Measurements from ENCODE around the gene C3orf18.

C3orf18 gene
- 7.6 to 19.0 reads per million in 2 experiments for total RNA-seq

DNA sequence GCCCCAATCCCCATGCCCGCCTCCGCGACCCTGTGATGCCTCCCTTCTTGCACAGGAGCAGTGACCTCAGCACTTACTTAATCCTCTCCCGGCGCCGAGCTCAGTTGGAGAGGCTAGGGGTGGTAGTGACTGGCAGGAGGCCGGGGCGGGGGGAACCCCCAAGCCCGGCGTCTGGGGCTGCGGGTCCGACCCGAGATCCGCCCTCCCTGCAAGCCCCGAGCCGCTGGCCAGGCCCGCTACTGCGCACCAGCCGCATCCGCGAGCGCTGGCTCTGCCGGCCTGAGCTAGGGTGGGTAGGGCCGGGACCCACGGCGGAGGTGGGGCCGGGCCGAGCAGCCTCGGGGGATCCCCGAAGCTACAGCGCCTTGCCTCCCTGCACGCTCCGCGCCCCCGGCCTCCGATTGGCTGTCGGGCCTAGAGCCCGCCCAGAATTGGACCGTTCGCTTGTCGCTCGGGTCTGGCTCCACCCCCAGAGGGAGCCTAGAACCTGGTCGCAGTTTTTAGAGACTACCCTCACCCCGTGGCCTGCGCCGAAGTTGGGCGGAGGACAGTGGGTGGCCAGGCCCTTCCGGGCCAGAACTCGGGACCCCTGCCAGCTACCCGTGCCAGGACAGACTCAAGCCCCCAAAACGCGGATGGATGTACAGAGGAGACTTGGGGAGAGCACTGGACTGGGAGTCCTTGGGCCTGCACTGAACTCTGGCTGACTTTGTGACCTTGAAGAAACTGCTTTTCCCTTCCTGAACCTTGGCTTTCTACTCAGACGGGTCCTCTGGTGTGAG, at the start of gene C3orf18:
C3orf18 (minus strand) TSS at position 362 of the 782 bp plus-strand sequence. CDS start 2,048 bp downstream, outside the sequence.
- DNase-seq (ENCODE audit: low read depth) = peak; percentile 90

DNA sequence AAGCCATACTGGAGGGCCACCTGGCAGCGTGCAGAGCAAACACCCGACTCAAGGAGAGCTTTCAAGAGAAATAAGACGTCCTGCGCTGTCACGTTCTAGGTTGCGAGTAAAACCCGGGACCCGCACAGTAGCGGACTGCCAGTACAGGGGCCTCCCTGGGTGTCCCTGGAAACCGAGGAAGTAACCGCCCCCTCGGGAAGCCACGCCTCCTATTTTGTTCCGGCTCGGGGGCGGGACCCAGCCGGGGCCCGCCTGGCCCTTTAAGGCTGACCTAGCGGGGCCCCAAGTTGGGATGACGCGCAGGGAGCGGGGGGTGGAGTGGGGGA, 49.2 kb upstream of the C3orf18 start:
- DNase-seq (ENCODE audit: low read depth) = peak; percentile 91

DNA sequence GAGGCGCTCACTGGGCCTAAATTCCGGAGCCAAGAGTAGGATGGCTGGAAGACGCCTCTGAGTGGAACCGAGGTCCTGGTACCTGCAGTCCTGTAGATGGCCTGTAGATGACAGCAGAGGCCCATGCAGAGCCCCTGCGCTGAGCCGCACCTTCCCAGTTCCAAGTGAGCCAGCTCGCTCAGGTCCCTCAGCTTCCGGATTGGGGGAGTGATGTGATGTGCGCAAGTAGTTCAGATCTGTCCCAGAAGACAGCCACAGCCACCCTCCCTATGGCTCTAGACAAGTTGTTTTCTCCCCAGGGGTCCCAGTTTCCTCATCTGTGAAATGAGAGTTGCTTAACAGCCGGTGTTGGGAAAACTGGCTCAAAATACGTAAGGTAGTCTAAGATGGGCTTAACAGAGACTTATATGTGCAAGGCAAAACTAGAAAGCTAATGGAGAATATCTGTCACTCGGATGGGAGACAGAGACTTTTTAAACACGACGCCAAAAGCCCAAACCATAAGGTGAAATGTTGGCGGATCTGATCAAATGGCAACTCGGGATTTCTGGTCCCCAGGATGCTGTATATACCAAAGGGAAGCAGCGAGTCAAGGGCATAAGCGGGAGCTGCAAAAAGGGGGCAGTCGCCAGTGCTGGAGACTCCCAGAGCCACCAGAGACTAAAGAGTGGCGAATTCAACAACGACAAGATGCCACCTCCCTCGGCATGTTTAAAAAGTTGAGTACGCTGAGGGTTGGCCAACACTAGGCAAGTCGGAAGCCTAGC, 48.6 kb upstream of the C3orf18 start:
- peak; percentile 76 for DNase-seq (ENCODE audit: low read depth)

DNA sequence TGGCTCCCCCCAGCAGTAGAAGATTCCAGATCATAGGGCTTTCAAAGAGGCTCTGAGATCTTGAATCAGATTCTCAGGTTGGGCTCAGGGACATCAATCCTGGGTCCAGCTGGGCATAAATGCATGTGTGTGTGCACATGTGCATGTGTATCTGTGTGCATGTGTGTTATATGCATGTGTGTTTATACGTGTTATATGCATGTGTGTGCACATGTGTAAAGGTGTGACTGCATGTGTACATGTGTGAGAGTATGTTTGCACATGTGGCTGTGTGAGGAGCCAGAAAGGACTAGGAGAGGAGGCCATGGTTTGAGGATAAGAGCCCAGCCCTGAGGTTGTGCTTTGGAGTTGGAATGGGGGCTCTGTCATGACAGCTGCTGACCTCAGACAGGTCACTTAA, 47.6 kb upstream of the C3orf18 start:
- DNase-seq (ENCODE audit: low read depth) = no peak

DNA sequence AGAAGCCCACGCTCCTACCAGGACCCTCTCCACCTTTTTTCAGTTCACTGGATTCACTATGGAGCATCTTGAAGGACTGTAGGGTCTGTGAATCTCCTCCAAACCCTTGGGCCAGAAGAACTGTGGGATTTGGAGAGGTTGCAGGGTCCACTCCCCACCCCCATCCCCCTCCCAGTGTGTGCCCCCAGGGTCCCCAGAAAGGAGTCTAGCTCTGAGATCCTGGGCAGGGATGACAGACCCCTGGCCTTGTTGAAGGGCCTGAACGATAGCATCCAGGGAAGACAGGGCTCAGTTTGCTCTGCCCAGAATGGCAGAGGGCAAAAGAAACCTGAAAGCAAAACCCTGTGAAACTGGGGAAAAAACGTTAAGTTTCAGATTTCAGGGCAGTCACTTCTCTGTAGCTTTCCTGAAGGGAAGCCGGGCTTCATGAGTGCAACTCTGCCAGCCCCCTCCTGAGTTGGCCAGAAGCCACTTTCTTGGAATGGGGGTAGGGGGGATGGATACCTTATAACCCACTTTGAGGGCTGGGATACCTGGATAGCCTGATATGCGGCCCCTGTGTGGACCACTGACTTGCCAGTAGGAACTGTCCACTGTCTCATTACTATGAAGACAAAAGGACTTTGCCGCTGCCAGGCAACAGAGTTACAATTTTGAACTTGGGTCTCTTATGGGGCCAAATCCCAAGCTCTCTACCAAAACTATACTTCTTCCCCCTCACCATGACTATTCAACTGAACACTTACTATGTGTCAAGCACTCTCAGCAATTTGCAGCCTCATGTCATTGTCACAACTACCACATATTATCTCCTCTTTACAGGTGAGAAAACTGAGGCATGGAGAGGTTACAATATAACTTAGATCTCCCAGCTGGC, 45.7 kb upstream of the C3orf18 start:
- DNase-seq (ENCODE audit: low read depth) = no peak

DNA sequence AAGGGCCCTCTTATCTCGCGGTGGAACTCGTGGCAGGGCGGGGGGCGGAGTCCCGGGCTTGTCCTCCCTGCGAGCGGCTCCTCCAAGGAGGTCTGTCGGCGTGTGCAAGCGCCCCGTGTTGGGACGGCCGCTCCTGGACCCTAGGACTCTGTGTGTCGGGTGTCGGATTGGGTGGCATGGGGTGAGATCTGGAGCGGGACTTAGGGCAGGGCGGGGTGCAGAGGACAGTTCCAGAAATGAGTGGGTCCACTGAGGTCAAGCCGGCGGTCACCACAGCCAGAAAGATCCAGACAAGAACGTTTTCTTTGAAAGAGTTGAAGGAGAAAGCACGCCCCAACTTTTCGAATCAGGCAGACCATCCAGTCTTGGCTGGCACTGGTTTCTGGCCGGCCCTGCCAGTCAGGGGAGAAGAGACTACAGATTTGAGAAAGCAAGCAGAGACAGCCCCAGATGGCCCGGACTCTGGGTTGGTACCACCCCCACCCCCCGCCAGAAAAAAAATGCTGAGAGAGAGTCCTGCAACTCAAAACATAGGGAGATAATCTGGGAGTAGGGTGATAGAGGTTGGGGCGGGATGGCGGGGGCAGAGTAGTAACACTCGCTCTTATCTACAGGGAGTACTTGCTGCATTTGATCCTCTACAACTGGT, 44.8 kb upstream of the C3orf18 start:
- DNase-seq (ENCODE audit: low read depth) = no peak

DNA sequence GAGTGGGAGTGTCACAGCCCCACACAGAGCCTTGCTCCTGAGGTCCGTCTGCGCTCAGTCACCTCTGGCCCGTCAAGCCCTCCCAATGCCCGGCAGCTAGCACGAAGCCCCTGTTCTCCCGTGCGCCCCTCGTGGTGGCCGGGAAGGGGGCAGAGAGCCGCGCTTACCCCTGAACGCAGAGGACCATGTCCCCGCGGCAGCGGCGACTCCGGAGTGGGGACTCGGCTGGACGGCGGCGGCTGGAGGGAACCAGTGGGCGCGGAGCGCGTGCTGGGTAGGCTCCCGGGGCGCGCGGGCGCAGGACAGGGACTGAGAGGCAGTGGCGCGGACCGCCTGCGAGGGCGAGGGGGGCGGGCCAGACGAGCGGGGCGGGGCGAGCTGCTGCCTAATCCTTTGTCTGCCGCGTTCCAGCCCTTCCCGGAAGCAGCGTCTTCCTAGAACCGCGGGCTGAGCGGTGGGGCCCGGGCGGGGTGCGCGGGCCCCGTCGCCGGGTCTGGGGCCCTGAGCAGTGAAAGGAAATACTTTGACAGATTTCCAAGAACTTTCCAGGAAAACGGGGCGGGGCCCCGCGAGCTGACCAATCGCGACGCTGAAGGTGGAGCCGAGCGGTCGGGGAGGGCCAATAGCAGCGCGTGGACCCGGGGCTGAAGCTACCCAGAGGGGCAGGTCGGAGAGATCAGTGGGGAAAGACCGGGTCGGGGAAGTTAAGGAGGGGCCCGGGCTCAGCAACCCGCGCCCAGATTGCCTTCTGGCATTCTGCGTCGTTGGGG, 44.1 kb upstream of the C3orf18 start, which contains the start of gene CISH:
CISH (minus strand) TSS at position 311 of the 770 bp plus-strand sequence; CDS start at position 187, 124 bp downstream.
- DNase-seq (ENCODE audit: low read depth) = peak; percentile 82

DNA sequence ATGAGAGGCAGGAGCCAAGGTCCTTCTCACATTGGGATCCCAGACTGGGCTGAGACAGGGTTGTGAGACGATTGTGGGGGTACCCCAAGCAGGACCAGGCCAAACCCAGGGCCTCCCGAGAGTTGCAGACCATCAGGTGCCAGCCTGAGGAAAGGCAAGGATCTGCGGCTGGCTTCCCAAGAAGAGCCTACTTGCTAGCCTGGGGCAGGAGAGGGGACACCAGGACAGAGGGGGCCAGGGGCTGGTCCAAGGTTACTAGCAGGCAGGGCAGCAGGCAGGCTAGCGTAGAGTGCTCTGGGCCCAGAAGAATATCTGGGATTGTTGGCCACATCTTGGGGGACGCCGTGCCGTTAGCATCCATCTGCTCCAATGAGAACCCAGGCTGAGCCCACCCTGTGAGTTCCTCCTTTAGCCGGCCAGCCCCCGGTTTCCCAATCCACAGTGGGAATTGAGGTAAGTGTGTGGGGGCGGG, 43.5 kb upstream of the C3orf18 start:
- no peak for DNase-seq (ENCODE audit: low read depth)

DNA sequence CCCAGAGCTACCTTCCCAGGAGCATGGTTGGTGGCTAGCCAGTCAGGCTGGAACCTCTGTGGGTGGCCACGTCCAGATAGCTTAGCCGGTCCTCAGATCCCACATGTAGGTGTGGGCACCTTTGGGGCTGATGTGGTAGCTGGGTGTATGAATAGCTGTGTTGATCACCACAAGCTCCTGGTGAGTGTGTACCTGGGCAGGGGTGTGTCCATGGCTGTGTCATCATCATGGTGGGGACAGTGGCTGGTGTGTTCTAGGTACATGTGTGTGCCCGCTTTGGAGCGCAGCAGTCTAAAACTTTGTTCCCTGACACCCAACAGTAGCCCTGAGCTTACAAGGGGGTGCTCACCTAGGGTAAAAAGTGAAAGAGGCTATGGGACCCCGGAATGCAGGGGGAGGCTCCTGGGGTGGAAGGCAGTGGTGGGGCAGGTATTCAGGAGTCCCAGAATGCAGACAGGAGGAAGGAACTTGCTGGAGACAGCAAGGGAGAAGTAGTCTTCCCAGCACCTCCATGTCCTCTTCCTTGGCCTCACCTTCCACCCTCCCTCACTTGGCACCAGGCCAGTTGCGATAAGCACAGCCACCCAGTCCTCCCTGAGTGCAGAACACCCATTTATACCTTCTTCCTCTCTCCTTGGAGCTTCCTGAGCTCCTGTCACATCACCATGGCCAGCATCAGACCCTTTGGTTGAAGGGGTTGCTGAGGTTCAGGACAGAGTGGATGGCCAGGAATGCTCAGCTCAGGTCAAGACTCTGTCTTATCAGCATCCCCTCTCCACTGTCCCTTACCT, 42.8 kb upstream of the C3orf18 start:
- DNase-seq (ENCODE audit: low read depth) = no peak

DNA sequence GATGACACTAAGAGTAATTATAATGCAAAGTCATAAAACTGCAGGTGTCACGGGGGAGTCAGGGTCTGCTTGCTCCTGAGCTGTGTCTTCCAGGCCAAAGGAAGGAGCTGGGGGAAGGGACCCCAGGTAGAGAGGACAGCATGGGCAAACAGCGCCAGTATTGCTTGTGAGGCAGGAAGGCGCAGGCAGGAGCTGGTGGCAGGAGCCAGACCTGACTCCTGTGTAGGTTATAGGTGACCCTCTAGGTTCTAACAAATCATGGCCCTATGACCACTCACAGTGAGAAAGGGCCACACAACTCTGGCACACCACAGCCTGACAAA, 42.2 kb upstream of the C3orf18 start:
- no peak for DNase-seq (ENCODE audit: low read depth)

DNA sequence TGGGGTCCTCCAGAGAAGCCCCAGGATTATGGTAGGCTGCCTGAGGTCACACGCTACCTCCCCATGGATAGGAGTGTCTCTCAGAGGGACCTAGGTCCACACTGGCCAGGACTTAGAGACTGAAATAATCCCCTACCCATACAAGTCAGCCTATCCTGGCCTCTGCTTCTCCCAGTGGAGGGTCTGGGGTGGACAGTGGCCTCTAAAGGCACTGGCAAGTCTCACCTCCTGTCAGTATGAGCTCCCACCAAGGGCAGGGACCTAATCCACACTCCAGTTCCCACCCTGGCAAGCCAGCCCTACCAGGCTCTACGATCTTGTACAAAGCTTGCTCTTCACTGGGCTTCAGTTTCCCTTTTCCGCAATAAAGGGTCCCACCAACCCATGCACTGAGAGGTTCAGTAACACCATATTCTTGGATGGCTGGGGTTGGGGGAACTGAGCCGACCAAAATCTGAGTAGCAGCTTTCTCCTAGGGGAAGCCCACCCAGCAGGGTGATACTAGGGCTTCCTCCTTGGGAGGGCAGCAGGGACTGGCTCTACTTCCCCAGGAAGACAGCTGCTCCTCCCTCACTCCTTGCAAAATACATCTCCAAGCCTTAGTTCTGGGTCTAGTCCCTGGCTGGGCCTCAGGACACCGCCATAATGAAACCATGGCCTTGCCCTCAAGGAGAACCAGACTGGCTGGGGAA, 41.7 kb upstream of the C3orf18 start:
- no peak for DNase-seq (ENCODE audit: low read depth)

DNA sequence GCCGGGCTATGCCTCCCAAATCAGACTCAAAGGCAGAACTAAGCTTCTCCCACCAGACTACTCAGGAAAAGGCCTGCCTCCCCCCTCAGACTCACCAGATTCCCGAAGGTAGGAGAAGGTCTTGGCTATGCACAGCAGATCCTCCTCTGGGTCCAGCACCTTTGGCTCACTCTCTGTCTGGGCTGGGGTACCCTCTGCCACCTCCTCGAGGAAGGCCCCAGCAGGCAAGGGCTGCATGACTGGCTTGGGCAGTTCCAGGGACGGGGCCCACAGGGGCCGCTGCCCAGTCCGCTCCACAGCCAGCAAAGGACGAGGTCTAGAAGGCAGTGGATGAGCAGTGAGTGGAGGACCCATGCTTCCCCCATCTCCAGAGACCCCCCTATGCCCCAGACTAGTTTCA, 40.7 kb upstream of the C3orf18 start:
- no peak for DNase-seq (ENCODE audit: low read depth)

DNA sequence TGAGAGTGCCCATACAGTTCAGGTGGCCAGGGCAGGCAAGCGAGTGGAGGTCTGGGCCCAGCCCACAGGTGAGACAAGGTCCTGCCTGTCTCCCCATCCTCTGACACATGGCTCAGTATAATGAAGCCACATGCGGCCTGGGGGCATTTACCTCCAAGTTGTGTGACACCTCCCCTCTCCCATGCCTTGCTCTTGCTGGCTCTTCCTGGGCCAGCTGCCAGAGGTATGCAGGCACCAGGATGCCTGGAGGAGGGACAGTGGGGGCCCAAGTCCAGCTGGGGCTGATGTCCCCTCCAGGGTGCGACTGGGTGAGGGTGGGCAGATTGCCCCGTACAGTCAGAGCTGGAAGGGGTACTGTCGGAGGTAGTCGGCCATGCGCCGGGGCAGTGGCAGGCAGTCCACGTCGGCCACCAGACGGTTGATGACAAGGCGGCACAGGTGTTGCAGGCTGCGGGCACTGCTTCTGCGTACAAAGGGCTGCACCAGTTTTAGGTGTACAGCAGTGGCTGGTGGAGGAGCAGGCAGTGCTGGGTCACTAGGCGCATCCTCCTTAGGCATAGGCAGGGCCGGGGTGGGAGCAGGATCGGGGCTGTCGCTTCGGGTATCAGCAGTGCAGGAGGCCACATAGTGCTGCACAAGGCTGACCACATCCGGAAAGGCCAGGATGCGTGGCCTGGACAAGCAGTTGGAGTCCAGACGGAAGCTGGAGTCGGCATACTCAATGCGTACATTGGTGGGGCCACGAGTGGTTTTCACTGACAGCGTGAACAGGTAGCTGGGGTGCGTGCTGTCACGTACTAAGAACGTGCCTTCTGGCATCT, 39.9 kb upstream of the C3orf18 start:
- DNase-seq (ENCODE audit: low read depth) = no peak

DNA sequence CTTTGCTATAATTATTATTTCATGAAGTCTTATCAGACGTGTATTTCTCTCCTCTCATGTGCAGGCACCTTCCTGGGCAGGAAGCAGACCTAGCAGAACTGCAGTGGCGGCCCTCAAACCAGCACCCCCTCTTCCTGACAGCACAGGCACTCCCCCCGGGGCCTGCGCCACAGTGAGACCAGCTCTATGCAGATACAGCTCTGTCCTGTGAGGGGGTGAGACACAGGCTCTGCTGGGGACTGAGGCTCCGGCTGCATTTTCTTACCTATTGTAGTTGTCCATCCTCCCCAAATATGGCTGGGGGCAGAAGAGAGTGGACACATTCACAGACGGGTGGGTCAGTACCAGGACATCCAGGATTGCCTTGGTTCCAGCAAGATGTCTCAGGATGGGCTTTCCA, 39.0 kb upstream of the C3orf18 start:
- no peak for DNase-seq (ENCODE audit: low read depth)

DNA sequence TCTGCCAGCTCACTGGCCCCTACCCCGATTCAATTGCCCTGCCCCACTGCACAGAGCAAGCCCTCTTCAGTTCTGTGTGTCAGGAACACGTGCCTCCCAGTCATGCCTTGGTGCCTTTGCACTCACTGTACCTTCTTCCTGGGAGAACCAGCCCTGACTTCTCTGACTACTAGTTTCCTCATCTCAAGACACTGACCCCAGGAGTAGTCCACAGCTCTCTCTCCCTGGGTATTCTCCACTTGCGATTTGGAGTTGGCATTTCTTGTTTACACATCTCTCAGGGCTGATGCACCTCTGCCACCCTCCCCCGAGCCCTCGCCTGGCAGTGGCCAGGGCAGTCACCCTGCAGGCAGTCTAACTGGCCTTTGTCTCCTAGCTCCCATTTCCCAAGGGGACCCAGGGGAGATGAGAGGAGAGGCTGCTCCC, 38.4 kb upstream of the C3orf18 start:
- DNase-seq (ENCODE audit: low read depth) = no peak

DNA sequence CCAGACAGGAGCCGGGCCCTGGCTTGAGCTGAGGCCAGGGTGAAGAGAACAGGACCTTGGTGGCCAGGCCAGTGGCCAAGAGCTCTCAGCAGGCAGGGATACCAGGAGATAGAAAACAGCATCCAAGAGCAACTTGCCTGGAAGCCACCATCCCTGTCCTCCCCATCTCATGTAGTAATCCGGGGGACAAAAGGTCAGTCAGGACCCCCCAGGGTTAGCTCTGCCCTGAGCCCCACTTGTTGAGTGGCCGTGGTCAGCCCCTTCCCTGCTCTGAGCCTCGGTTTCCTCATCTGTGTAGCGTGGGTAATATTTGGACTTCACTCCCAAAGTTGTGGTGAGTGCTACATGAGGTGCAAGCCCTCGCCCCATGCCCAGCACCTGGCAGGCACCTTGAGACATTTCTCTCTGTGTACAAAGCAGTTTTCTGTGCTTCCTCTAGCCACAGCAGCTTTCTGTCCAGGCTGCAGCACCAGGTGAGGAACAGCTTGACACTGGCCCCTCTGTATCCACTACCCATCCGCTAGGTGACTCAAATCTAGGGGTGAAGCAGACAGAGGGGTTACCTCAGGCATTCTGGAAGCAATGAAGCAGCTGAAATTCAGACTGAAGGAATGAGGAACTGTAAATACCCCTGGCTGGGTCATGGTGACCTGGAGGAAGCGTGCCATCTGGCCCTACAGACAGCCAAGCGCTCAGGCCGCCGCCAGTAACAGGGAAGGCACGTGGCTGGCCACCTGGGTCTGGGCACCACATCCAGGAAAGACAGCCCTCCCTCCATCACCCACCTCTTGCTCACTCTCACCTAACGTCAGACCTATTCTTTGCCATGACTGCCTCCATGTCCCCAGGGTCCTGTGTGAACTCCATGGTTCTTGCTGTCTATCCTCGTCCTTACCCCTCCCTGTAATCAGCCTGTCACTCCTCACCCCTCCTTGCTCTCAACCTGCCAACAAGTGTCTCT, 37.4 kb upstream of the C3orf18 start:
- DNase-seq (ENCODE audit: low read depth) = no peak

DNA sequence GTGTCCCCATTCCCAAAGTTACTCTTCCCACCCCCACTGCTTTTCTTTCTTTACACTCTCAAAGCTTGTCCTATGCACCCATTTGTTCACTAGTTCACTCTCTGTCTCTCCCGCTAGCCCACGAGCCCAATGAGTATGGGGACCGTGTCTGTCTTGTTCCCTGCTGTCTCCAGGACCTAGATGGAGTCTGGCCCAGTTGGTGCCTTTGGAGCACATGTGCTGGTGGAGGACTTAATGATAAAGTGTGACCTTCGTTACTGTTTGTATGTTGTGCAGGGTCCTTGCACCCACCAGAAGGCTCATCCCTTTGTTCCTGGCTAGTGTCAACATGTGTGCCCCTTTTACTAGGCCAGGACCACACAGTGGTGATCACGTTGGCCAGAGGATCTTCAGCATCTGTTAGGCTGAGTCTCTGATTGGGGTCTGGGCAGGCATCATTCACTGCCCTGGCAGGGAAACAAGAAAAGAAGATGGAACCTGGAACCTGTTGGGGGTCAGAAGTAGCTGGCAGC, 36.6 kb upstream of the C3orf18 start:
- no peak for DNase-seq (ENCODE audit: low read depth)
